Esophagus squamous epithelium (tissue), 5 donors: ENCODE measurements around the gene FARP2. TPM values are rescaled to one million over a fixed set of nuclear protein-coding genes. Genes with fewer than 3 reads are reported as not detected.

ENCODE experiments used
- DNase-seq: peaks from one replicate; lab custom pipeline; 2025; lab: John Stamatoyannopoulos, UW
- H3K27ac ChIP-seq, 4 donors: fragments of 200-600 bp; sonication (generic); one replicate each; pipeline ENCODE4 v1.5.1; 2016 to 2019; ENCODE audit warnings: mild to moderate bottlenecking in 1 of 4
- H3K27me3 ChIP-seq, 4 donors: fragments of 200-600 bp; sonication (generic); 1 replicate in 3 of 4; 2 replicates in 1 of 4; pipeline versions ENCODE4 v1.5.1 to v1.6.0; 2017 to 2021; ENCODE audit warnings: antibody characterized with exemption in 1 of 4
- H3K36me3 ChIP-seq, 3 donors: fragments of 200-600 bp; sonication (generic); one replicate each; pipeline ENCODE4 v1.5.1; 2016 to 2019
- H3K4me1 ChIP-seq, 3 donors: fragments of 200-600 bp; sonication (generic); one replicate each; pipeline ENCODE4 v1.5.1; 2017 to 2019
- H3K4me3 ChIP-seq, 4 donors: fragments of 200-600 bp; sonication (generic); 1 replicate in 3 of 4; 2 replicates in 1 of 4; pipeline ENCODE4 v1.5.1; 2016 to 2019; ENCODE audit warnings: mild to moderate bottlenecking in 2 of 4, moderate library complexity in 1 of 4
- H3K9me3 ChIP-seq, 3 donors: fragments of 200-600 bp; sonication (generic); one replicate each; pipeline ENCODE4 v1.5.1; 2016 to 2019
- CTCF ChIP-seq, 6 experiments: fragments of 450-650 bp in 4 of 6; fragments of 200-600 bp in 2 of 6; sonication (generic) in 2 of 6; IDR thresholded peaks; one replicate each; pipeline ENCODE4 v1.5.1; 2016 to 2019; ENCODE audit warnings: antibody characterized with exemption in 6 of 6, mild to moderate bottlenecking in 4 of 6, moderate library complexity in 4 of 6
- POLR2A ChIP-seq, 4 donors: fragments of 450-650 bp; IDR thresholded peaks; one replicate each; pipeline ENCODE4 v1.6.1; 2017; ENCODE audit warnings: antibody characterized with exemption in 4 of 4, mild to moderate bottlenecking in 4 of 4, moderate library complexity in 3 of 4
- WGBS, 2 donors: methylation state at CpG; one replicate each; pipeline ENCODE4 v1.1.5; 2018; 5-methylcytosine and 5-hydroxymethylcytosine counted together
- intact Hi-C: fragments of 100-400 bp; cut with DNase I; formaldehyde crosslinking; loops from one replicate; pipeline ENCODE4 v1.15.0; 2022
- total RNA-seq, 4 donors: library from RNA; depleted of rRNA; stranded (reverse); fragments of >200 nt; gene quantifications; one replicate each; pipeline ENCODE4 v1.1.0, GENCODE V29; 2016
- donor health status: DM: yes; HTN: yes; CAD: no.

Gene FARP2
- total RNA-seq, 4 donors from 2014 or later: 20.8 to 41.8 (median 37.1) TPM

- no peak for TF ChIP-seq CTCF (IDR thresholded peaks at IDR 0.05)
- TF ChIP-seq POLR2A (IDR thresholded peaks at IDR 0.05): no peak
- Histone ChIP-seq H3K9me3 (no peaks in the 10 kb centered on the region), H3K4me3 (no peak overlapping the region), H3K4me1 (no peaks in the 10 kb centered on the region), H3K27me3 (no peaks in the 10 kb centered on the region), H3K27ac (no peak overlapping the region), H3K36me3 (peaks cover 0 to 49% (median 0%) of the 10 kb centered on the region in 3 donors)
- WGBS, 2 donors: 74 to 75% methylated on average over 9 to 12 of the region's 12 CpGs
- intact Hi-C loops: no loop called here
- no peak for DNase-seq
Measured at GRCh38 chr2:241465543-241465942, 109.5 kb downstream of the FARP2 start.

- no peak for DNase-seq
- intact Hi-C loops: no loop called here
- Histone ChIP-seq H3K27ac (no peak overlapping the region), H3K4me3 (no peak overlapping the region), H3K36me3 (peaks cover 0 to 54% (median 0%) of the 10 kb centered on the region in 3 donors), H3K4me1 (no peaks in the 10 kb centered on the region), H3K27me3 (no peaks in the 10 kb centered on the region), H3K9me3 (no peaks in the 10 kb centered on the region)
- 100% methylated on average over 2 to 3 of the region's 10 CpGs for WGBS, 2 donors
- TF ChIP-seq CTCF (IDR thresholded peaks at IDR 0.05): no peak
- TF ChIP-seq POLR2A (IDR thresholded peaks at IDR 0.05): no peak
Measured at GRCh38 chr2:241466230-241466629, 110.1 kb downstream of the FARP2 start.

GRCh38 chr2:241467777-241468475, 111.8 kb downstream of the FARP2 start:
- no peak for DNase-seq
- Histone ChIP-seq H3K27ac (no peak overlapping the region), H3K4me1 (no peaks in the 10 kb centered on the region), H3K27me3 (no peaks in the 10 kb centered on the region), H3K4me3 (no peak overlapping the region), H3K9me3 (no peaks in the 10 kb centered on the region), H3K36me3 (peaks cover 0 to 47% (median 0%) of the 10 kb centered on the region in 3 donors)
- intact Hi-C loops: no loop called here
- TF ChIP-seq CTCF (IDR thresholded peaks at IDR 0.05) (no peak), POLR2A (IDR thresholded peaks at IDR 0.05) (no peak)
- WGBS, 2 donors: 87 to 88% methylated on average over 9 to 10 of the region's 23 CpGs

- WGBS, 2 donors: 67% methylated on average over 1 of the region's 2 CpGs; no CpG with 5 or more reads in 1 of the 2 donors
- Histone ChIP-seq H3K36me3 (peaks cover 0 to 42% (median 0%) of the 10 kb centered on the region in 3 donors), H3K27ac (no peak overlapping the region), H3K4me3 (no peak overlapping the region), H3K4me1 (no peaks in the 10 kb centered on the region), H3K9me3 (no peaks in the 10 kb centered on the region), H3K27me3 (no peaks in the 10 kb centered on the region)
- DNase-seq: no peak
- TF ChIP-seq CTCF (IDR thresholded peaks at IDR 0.05) (no peak), POLR2A (IDR thresholded peaks at IDR 0.05) (no peak)
- intact Hi-C loops: no loop called here
Measured at GRCh38 chr2:241468476-241468781, 112.3 kb downstream of the FARP2 start.

GRCh38 chr2:241469746-241470145, 113.7 kb downstream of the FARP2 start:
- no peaks in the 10 kb centered on the region for H3K27me3 ChIP-seq
- no peak for TF ChIP-seq POLR2A (IDR thresholded peaks at IDR 0.05)
- TF ChIP-seq CTCF (IDR thresholded peaks at IDR 0.05): no peak
- no peak overlapping the region for H3K27ac ChIP-seq
- H3K4me1 ChIP-seq: no peaks in the 10 kb centered on the region
- WGBS, 2 donors: 84 to 95% methylated on average over 2 of the region's 2 CpGs
- no peaks in the 10 kb centered on the region for H3K9me3 ChIP-seq
- DNase-seq: no peak
- H3K4me3 ChIP-seq: no peak overlapping the region
- intact Hi-C loops: no loop called here
- H3K36me3 ChIP-seq: peaks cover 0 to 29% (median 0%) of the 10 kb centered on the region in 3 donors
